Breast epithelium (tissue), 3 donors: ENCODE measurements around the gene PON1.

Experiments
- CTCF ChIP-seq, 3 donors: fragments of 450-650 bp; IDR thresholded peaks; one replicate each; pipeline ENCODE4 v1.5.1; 2016 to 2017; ENCODE audit warnings: antibody characterized with exemption in 3 of 3, mild to moderate bottlenecking in 3 of 3, moderate library complexity in 3 of 3
- POLR2A ChIP-seq: fragments of 450-650 bp; IDR thresholded peaks from one replicate; pipeline ENCODE4 v1.6.1; 2016; ENCODE audit warnings: antibody characterized with exemption, mild to moderate bottlenecking, moderate library complexity
- POLR2AphosphoS5 ChIP-seq, 3 donors: sonication (generic); formaldehyde crosslinking; IDR thresholded peaks; one replicate each; pipeline ENCODE4 v1.6.1; 2017; ENCODE audit warnings: antibody characterized with exemption in 3 of 3

GRCh38 chr7:95368235-95368634 lies 43.9 kb upstream of the PON1 start:
- TF ChIP-seq CTCF (IDR thresholded peaks at IDR 0.05) (no peak), POLR2A (no peak), POLR2AphosphoS5 (IDR thresholded peaks at IDR 0.05) (no peak)
